Stimulated activated CD8-positive, alpha-beta memory T cell treated with anti-CD3 and anti-CD28 coated beads, Interleukin-7, amount 100 ng/mL, for 48 hours (primary cell): ENCODE measurements around the gene ZBTB49.
A peak's percentile ranks its signal among the peaks of the same experiment; 100 is the strongest.
"Not testable (repeated sequence)": the region's sequence is repeated elsewhere in the genome, so short reads cannot be mapped to it uniquely, and the experiment has no call there.

Source experiments
- DNase-seq, 2 donors: peaks; one replicate each; pipeline ENCODE4 v3.0.0-alpha.2; 2020; ENCODE audit warnings: low read depth in 1 of 2; ENCODE audit errors: extremely low read depth in 1 of 2

ZBTB49 gene

DNA sequence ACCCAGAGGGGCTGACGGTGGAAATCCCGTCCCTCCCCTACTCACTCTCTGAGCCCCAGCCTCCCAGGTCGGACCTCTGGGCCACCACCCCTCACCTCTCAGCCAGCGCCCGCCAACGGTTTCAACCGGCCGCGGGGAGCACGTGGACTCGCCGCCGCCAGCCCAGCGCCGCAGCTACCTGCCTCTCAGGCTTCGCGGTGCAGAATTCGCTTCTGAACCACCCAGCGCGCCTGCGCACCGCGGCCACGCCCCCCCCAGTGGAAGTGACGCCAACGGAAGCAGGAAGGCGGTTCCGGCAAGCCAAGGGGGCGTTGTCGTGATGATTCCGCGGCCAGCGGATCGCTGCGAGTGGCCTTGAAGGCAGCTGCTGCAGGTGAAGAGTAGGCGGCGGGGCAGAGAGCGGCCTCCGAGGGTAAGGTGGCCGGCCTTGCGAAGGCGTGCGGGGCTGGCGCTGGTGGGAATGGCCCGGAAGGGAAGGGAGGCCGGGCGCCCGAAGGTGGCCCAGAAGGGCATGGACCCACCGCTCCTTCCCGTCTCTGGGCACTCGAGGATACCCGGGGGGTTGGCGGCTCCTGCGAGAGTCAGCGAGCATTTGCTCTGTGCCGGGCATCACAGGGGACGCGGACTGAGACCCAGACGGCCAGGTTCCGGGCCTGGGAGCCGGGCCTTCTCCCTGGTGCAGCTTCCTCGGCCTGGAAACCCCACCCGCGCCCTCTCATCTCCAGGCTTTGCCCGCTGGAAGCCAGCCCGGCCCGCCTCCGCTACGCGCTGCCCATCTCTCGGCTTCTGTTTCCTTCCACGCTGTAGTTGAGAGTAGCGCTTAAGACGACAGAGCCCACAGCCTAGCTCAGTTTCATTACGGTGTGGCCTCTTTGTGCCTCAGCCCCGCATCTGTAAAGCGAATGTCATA lies at the start of gene ZBTB49, which contains the start of gene LYAR:
TSS of gene ZBTB49 (plus strand) at position 311 of the 910 bp plus-strand sequence. CDS start 9,695 bp downstream, outside the sequence.
TSS of gene LYAR (minus strand) at position 214 of the 910 bp plus-strand sequence. CDS start 6,412 bp downstream, outside the sequence.
- DNase-seq, result peak; percentile 90 to 92

- DNase-seq, result no peak
Observed at GRCh38 chr4:4245172-4245571, 44.9 kb upstream of the ZBTB49 start.

DNA sequence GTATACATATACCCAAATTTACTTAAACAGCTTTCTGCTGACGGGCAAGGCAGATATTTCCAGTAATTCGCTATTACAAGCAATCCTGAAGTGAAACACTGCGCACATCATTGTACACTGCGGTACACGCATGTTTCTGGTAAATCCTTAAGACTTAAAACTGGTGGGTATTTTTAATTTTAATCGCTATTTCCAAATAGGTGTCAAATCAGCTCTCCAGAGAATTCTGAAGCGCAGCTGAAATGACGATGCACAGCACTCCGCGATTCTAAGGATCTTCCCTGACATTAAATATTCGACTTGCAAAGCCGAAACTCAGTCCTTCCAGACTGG lies 42.4 kb upstream of the ZBTB49 start:
- DNase-seq, result no peak

DNA sequence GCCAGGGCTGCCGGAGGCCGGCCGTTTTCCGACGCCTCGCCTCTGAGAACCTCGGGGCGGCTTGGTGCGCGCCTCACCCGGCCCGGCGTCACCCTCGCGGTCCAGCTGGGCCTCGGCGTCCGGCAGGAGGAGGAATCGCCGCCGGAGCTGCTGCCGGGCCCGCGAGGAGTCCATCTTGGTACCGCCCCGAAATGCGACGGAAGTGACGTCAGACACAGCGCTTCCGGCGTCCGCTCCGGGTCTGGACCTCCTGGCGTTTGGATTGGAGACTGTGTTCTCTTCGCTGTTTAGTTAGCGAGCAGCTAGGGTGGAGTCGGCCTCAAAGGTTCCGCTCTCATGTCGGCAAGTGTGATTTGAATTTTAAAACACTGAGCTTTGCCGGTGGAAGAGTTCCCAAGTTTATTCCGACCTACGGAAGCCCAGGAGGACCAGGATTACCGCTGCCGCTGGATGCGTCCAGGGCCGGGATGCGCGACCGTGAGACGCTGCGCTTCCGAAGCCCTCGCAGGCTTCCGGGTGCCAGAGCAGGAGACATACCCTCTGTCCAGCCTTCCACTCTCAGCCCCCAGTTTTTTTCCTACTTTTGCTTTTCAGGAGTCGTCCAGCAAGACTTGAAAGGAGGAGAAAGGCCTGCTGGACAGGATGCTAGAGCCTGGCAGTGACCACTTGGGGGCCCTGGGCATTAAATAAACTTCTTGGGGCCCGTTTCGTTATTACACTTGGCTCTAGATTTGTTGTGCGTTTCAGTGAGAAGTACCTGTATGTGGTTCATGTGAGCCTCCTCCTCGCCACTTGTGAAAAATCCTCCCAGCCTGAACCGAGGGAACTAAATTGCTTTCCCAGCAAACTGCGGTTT lies 41.8 kb upstream of the ZBTB49 start, which contains the start of gene TMEM128:
TSS of gene TMEM128 (minus strand) at position 195 of the 856 bp plus-strand sequence. CDS start at position 174, 21 bp downstream.
- DNase-seq, result peak; percentile 81 to 86

GRCh38 chr4:4248885-4249203 lies 41.2 kb upstream of the ZBTB49 start:
- no peak for DNase-seq

DNA sequence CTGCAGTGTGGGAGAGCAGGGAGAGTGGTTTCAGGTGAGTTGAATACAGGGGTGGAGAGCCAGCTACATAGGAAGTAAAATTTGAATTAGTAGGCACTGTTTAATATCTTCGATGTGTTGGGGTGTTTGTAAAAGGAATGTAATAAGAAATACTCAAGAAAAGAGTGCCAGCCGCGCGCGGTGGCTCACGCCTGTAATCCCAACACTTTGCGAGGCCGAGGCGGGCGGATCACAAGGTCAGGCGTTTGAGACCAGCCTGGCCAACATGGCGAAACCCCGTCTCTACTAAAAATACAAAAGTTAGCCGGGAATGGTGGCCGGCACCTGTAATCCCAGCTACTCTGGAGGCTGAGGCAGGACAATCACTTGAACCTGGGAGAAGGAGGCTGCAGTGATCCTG lies 40.7 kb upstream of the ZBTB49 start:
- not testable (repeated sequence) for DNase-seq

DNA sequence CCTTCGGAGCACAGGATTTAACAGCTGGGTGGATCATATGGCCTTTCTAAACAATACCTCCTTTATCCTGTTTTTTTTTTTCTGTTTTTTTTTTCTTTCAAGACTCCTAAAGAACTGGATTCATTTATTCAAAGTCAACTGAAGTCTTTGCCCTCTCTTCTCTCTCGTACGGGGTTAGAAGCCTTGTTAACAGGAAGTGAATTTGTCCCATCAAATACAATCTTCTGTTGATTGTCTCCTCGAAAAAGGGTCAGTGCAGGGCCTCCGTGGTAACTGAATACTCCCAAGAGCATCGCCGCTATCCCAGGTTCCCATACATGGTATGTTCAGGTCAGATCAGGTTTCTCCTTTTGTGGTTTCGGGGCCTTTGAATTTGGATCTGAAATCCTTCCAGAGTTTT lies 40.2 kb upstream of the ZBTB49 start:
- no peak for DNase-seq

DNA sequence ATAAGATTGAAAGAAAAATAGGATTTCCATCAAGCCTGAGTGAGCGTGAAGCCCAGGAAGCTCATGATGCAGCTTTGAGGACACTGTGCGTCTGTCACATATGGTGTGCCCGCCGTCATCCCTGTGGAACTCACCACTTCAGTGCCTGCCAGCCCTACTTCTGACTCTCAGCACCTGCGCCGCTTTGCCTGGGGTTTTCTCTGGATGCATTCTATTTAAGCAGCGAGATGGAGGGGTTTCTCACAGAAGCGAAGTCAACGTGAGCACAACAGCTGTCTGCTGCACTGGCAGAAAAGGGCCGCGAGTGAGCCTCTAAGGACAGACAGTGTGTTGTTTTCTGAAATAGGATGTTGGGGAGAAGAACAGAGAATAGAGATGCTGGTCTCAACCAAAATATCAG lies 35.9 kb upstream of the ZBTB49 start:
- DNase-seq, result no peak

DNA sequence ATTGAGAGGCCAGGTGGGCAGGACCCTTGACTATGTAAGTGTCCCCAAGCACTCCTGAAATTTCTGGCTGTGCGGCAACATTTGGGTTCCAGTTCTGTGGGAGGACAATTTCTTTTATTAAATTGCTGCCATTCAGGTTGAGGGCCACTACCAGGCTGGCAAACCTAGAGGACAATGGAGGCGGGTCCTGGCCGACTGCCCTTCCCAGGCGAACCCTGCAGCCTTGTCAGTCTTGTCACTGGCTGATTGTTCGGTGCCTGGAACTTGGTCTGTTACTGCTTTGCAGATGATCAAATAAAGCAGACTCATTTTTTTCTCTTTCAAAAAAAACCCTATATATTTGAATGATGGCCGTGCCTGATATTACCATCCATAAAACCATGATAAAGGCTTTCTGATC lies 35.4 kb upstream of the ZBTB49 start:
- DNase-seq, result no peak

GRCh38 chr4:4256799-4257198 lies 33.3 kb upstream of the ZBTB49 start:
- DNase-seq, result no peak

GRCh38 chr4:4257705-4258104 lies 32.3 kb upstream of the ZBTB49 start:
- DNase-seq, result not testable (repeated sequence)

DNA sequence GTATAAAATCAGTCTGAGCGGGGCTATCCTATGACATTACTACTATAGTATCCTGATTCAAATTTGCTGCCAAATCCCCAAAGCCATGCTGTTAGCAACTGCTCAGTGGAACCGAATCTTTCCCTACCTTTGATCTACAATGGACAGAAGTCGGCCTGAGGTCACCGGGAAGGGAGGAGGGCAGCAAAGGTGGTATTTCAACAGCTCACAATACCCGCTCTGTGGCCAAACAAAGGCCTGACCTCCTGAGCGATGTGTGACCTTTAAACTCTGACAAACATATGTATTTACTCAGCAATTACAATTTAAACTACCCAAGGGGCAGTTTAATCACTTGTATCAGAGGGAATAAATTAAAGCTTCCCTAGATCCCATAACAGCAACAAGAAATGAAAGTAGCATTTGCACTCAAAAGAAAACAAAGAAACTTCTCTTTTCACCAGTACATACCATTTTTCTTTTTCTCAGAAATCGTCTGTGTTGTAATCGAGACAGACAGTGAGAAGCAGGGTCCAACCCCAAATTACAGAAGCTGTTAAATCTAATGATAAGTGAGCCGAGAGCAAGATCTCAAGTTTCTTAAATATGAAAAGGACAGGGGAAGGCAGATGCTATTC lies 30.5 kb upstream of the ZBTB49 start:
- DNase-seq, result no peak

DNA sequence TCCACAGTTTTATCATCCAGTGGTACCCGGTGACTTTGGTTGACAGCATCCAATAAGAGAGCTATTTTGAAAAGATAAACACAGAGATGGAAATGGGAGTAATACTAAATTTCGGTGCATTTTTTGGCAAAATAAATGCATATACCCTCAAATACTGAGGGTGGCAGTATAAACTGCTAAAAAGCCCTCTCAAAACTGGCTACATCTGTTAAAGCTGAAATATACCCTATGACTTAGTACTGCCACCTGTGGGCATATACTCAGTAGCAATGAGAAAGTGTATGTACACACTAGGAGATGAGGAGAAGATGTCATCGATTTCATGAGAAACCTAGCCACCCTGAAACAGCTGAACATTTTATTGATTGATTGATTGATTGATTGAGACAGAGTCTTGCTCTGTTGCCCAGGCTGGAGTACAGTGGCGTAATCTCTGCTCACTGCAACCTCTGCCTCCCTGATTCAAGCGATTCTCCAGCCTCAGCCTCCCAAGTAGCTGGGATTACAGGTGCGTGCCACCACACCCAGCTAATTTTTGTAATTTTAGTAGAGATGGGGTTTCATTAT lies 29.8 kb upstream of the ZBTB49 start:
- no peak for DNase-seq

GRCh38 chr4:4267981-4268380 lies 22.1 kb upstream of the ZBTB49 start:
- no peak for DNase-seq

DNA sequence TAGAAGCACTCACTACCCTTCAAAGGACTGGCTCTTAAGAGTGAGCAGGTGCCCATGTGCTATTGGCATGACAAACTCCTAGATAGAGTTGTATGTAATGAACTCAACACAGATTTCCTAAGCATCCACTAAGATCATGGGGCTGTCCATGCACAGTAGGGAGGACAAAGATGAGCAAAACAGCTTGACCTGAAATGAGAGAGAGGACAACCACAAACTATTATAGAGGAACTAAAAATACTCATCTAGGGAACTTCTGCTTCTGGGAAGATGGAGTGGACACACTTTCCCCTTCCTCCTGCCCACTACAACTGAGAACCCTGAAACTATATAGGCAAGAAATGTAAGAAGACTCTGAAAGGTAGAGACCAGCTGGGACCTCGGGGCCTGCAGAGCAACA lies 21.3 kb upstream of the ZBTB49 start:
- DNase-seq, result no peak

DNA sequence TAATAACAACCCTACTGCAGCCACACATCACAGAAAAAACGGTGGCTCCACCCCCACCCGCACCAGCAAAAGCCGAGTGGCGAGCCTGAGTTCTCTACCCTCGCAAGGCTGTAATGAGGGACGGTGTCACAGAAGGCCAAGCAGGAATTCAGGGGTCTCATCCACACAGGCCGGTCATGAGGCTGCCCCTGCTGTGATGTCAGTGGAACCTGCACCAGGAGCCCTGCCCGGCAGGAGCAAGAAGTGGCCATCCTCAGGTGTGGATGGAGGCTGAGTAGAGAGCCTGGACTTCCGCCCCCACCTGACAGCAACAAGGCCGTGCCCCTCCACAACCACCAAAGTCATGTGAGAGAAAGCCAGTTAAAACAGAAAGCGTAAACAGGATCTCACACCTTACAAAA lies 20.7 kb upstream of the ZBTB49 start:
- no peak for DNase-seq

DNA sequence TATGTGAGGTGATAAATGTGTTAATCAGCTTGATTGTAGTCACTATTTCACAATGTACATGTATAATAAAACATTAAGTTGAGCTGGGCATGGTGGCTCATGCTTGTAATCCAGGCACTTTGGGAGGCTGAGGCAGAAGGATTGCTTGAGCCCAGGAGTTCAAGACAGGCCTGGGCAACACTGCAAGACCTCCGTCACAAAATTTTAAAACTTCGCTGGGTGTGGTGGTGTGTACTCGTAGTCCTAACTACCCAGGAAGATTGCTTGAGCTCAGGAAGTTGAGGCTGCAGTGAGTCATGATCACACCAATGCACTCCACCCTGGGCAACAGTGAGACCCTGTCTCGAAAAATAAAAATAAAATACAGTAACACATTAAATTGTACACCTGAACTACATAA lies 20.2 kb upstream of the ZBTB49 start:
- no peak for DNase-seq

DNA sequence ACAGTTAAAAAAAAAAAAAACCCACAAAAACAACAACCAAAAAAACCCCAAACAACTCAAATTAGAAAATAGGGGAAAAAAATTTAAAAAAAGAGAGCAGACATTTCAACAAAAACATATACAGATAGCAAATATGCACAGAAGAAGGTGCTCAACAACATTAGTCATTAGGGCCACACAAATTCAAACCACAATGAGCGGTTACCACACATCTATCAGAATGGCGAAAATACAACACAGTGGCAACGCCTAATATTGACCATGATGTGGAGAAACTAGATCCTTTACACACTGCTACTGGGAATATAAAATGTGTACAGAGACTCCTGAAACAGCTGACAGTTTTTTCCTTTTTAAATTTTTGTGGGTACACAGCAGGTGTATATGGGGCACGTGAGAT lies 19.5 kb upstream of the ZBTB49 start:
- no peak for DNase-seq

DNA sequence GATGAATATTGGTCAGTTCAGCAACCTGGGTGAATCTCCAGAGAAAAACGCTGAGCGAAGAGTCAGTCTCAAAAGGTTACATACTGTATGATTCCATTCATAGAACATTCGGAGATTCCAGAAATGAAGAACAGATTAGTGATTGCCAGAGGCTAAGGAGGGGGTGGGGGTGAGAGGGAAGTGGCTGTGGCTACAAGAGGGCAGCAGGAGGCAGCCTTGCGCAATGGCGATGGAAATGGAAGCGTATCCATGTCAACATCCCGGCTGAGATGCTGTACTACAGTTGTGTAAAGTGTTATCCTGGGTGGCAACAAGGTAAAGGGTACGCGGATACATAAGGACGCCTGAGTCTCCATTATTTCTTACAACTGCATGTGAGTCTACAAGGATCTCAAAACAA lies 18.1 kb upstream of the ZBTB49 start:
- DNase-seq, result no peak

DNA sequence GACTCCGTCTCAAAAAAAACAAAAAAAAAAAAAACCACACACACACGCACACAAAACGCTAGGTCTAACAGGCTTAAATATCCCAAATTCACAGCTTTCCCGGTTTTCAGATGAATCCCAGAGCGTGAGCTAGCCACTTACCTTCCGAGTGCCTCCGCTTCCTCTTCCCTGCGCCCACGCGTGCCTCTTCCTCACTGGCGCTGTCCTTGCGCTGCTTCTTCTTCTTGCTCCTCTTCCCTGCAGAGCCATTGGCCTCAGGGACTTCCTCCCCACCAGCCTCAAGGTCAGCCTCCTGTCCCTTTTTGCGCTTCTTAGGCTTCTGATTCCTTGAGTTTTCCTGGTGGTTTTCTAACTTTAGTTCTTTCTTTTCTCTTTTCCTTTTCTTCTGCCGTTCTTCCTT lies 15.8 kb upstream of the ZBTB49 start:
- no peak for DNase-seq

DNA sequence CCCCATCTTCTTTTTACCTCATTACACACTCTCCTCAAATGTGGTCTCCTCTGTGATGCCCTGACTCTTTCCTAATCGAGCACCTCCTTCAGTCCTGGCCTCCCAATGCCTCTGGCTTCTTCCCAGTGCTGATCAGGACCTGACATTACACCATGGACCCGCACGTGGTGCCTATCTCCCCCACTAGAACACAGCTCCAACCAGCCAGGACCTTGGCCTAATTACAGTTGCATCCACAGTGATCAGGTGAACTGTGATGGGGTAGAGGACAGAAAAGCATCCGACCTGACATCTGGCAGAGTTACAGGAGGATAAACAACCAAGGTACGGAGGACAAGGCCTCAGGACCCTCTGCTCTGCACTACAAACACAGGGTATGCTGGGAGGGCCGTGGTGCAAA lies 12.5 kb upstream of the ZBTB49 start:
- no peak for DNase-seq
